Panc1 (cell line): Measurements from ENCODE around the gene ZCCHC17. TPM values are rescaled to one million over a fixed set of nuclear protein-coding genes. Genes with fewer than 3 reads are reported as not detected.

ENCODE experiments used
- ATAC-seq: fragments of 200-7000 bp; cut with Tn5 transposase; 2 replicates; pipeline ENCODE4 v1.9.1; 2020; ENCODE audit warnings: mild to moderate bottlenecking, moderate library complexity
- BruUV-seq: library from RNA; stranded (reverse); fragments of 400-500 nt; replicated peaks from 2 replicates; lab custom pipeline; 2021; lab: Mats Ljungman, UMichigan
- CTCF ChIA-PET: fragments of 300-600 bp; sonication (Branson Sonifier 250); formaldehyde crosslinking; loops from one replicate; lab custom pipeline; 2022; ENCODE audit warnings: antibody characterized with exemption; lab: Charles Lee
- POLR2A ChIA-PET: fragments of 300-600 bp; sonication (Branson Sonifier 250); formaldehyde crosslinking; loops from one replicate; lab custom pipeline; 2022; ENCODE audit warnings: antibody characterized with exemption; lab: Charles Lee
- DNase-seq: peaks from one replicate; pipeline ENCODE4 v3.0.0-alpha.2; 2010; ENCODE audit warnings: low read depth, low spot score
- H3K27ac ChIP-seq: 2 replicates; pipeline ENCODE4 v1.5.1; 2011; ENCODE audit warnings: mild to moderate bottlenecking, low read length, inconsistent platforms
- H3K27me3 ChIP-seq: fragments of 200-500 bp; sonication (Bioruptor generic); 2 replicates; pipeline ENCODE4 v1.6.0; 2014; ENCODE audit warnings: low read length, inconsistent platforms; ENCODE audit not compliant: control insufficient read depth, insufficient read depth
- H3K36me3 ChIP-seq: fragments of 200-500 bp; sonication (Bioruptor generic); 2 replicates; pipeline ENCODE4 v1.5.1; 2014; ENCODE audit warnings: inconsistent platforms, mild to moderate bottlenecking, low read length, moderate library complexity; ENCODE audit not compliant: control insufficient read depth, insufficient read depth
- H3K4me1 ChIP-seq: 2 replicates; pipeline ENCODE4 v1.5.1; 2011; ENCODE audit warnings: inconsistent platforms, mild to moderate bottlenecking, low read length, moderate library complexity; ENCODE audit not compliant: control insufficient read depth, insufficient read depth
- H3K4me3 ChIP-seq, 2 experiments: 2 replicates each; pipeline ENCODE4 v1.5.1; 2011 to 2012; ENCODE audit warnings: low read depth in 2 of 2, low read length in 2 of 2, mild to moderate bottlenecking in 2 of 2, inconsistent platforms in 1 of 2, moderate library complexity in 1 of 2
- H3K9me3 ChIP-seq: fragments of 200-500 bp; sonication (Bioruptor generic); 2 replicates; pipeline ENCODE4 v1.5.1; 2014; ENCODE audit warnings: low read depth, mild to moderate bottlenecking, inconsistent platforms, low read length, moderate library complexity; ENCODE audit not compliant: control insufficient read depth, insufficient read depth
- POLR2AphosphoS5 ChIP-seq: IDR thresholded peaks from 2 replicates; pipeline ENCODE4 v1.6.1; 2012; ENCODE audit warnings: mild to moderate bottlenecking, low read depth, low read length, moderate library complexity
- SIN3A ChIP-seq: IDR thresholded peaks from 2 replicates; pipeline ENCODE4 v1.6.1; 2012; ENCODE audit warnings: low read depth, mild to moderate bottlenecking, low read length, moderate library complexity, borderline replicate concordance; ENCODE audit not compliant: insufficient read depth
- TCF7L2 ChIP-seq: IDR thresholded peaks from 2 replicates; pipeline ENCODE4 v1.6.1; 2011; ENCODE audit warnings: mild to moderate bottlenecking, low read depth, low read length, inconsistent platforms
- in situ Hi-C: cut with HindIII; loops from 2 replicates; pipeline ENCODE4 v1.10.0; 2016; ENCODE audit warnings: low sequenced_read_pairs, low pct_unique_long_range_greater_than_20kb
- intact Hi-C: fragments of 100-400 bp; cut with micrococcal nuclease; formaldehyde crosslinking; loops from one replicate; pipeline ENCODE4 v1.10.0; 2022; ENCODE audit not compliant: unreplicated experiment
- total RNA-seq: library from RNA; stranded (reverse); gene quantifications from one replicate; pipeline ENCODE4 v1.2.1, GENCODE V29; 2021; ENCODE audit not compliant: unreplicated experiment
- TF ChIP-seq, protein P1 (sequence below), 2 experiments: IDR thresholded peaks; 2 replicates each; pipeline ENCODE4 v1.6.1; 2011 to 2012; ENCODE audit warnings: low read depth in 2 of 2, control low read depth in 1 of 2, low read length in 1 of 2, mild to moderate bottlenecking in 1 of 2, moderate library complexity in 1 of 2; ENCODE audit not compliant: insufficient read depth in 1 of 2
- TF ChIP-seq, protein P2 (sequence below): fragments of 450-650 bp; IDR thresholded peaks from 2 replicates; pipeline ENCODE4 v1.5.1; 2017; ENCODE audit warnings: mild to moderate bottlenecking

ZCCHC17 gene
- total RNA-seq, 1 experiment from 2014 or later: 30.6 TPM

DNA sequence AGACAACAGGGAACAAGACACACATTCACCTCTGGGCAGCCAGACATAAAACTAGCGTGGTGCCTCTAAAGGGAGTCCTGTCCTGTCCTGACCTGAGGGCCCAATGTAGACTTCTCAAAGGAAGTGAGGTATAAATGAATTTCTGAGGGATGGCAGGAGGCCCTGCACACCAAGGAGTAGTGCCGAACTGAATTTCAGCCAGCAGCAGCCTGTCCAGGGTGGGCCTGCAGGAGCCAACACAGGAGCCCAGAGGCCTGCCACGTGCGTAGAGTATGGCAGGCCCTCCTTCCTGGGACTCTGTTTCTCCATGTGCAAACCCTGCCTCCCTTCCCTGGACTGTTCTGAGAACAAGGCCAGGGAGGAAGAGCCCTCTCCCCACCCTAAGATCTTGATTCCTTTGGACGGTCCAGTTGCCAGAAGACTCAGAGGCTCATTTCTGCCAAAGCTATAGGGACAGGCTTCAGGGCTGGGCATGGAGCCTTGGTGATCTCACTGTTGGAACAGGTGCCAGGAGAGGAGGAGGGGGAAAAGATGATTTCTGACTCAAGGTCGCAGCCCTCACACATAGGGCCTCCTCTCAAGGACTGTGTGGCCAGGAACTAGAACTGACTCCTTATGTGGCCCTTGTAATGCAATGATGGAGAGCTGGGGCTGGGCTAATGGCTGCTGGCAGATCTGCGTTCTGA is 77.8 kb downstream of the ZCCHC17 start:
- TF ChIP-seq, protein P1, sequence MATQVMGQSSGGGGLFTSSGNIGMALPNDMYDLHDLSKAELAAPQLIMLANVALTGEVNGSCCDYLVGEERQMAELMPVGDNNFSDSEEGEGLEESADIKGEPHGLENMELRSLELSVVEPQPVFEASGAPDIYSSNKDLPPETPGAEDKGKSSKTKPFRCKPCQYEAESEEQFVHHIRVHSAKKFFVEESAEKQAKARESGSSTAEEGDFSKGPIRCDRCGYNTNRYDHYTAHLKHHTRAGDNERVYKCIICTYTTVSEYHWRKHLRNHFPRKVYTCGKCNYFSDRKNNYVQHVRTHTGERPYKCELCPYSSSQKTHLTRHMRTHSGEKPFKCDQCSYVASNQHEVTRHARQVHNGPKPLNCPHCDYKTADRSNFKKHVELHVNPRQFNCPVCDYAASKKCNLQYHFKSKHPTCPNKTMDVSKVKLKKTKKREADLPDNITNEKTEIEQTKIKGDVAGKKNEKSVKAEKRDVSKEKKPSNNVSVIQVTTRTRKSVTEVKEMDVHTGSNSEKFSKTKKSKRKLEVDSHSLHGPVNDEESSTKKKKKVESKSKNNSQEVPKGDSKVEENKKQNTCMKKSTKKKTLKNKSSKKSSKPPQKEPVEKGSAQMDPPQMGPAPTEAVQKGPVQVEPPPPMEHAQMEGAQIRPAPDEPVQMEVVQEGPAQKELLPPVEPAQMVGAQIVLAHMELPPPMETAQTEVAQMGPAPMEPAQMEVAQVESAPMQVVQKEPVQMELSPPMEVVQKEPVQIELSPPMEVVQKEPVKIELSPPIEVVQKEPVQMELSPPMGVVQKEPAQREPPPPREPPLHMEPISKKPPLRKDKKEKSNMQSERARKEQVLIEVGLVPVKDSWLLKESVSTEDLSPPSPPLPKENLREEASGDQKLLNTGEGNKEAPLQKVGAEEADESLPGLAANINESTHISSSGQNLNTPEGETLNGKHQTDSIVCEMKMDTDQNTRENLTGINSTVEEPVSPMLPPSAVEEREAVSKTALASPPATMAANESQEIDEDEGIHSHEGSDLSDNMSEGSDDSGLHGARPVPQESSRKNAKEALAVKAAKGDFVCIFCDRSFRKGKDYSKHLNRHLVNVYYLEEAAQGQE (IDR thresholded peaks at IDR 0.05; ENCODE audit: insufficient read depth in 1 of 2, low read depth in 2 of 2, low read length in 1 of 2): no peak
- TF ChIP-seq, protein P2, sequence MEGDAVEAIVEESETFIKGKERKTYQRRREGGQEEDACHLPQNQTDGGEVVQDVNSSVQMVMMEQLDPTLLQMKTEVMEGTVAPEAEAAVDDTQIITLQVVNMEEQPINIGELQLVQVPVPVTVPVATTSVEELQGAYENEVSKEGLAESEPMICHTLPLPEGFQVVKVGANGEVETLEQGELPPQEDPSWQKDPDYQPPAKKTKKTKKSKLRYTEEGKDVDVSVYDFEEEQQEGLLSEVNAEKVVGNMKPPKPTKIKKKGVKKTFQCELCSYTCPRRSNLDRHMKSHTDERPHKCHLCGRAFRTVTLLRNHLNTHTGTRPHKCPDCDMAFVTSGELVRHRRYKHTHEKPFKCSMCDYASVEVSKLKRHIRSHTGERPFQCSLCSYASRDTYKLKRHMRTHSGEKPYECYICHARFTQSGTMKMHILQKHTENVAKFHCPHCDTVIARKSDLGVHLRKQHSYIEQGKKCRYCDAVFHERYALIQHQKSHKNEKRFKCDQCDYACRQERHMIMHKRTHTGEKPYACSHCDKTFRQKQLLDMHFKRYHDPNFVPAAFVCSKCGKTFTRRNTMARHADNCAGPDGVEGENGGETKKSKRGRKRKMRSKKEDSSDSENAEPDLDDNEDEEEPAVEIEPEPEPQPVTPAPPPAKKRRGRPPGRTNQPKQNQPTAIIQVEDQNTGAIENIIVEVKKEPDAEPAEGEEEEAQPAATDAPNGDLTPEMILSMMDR: no peak
- TF ChIP-seq SIN3A (no peak), POLR2AphosphoS5 (no peak)
- intact Hi-C loops: no loop called here
- ATAC-seq (no peak), DNase-seq (no peak)
- Histone ChIP-seq H3K36me3 (no peaks in the 10 kb centered on the region), H3K9me3 (no peaks in the 10 kb centered on the region), H3K4me1 (no peaks in the 10 kb centered on the region), H3K4me3 (no peak overlapping the region), H3K27me3 (no peaks in the 10 kb centered on the region), H3K27ac (no peak overlapping the region)
- no TSS peak for BruUV-seq
- CTCF ChIA-PET: no interaction called here
- POLR2A ChIA-PET: interaction anchor here (0.6 kb wide), 1 partner anchor 106 kb away, joined by 4 read pairs; no protein-coding TSS in a partner anchor
- in situ Hi-C loops: no loop called here

DNA sequence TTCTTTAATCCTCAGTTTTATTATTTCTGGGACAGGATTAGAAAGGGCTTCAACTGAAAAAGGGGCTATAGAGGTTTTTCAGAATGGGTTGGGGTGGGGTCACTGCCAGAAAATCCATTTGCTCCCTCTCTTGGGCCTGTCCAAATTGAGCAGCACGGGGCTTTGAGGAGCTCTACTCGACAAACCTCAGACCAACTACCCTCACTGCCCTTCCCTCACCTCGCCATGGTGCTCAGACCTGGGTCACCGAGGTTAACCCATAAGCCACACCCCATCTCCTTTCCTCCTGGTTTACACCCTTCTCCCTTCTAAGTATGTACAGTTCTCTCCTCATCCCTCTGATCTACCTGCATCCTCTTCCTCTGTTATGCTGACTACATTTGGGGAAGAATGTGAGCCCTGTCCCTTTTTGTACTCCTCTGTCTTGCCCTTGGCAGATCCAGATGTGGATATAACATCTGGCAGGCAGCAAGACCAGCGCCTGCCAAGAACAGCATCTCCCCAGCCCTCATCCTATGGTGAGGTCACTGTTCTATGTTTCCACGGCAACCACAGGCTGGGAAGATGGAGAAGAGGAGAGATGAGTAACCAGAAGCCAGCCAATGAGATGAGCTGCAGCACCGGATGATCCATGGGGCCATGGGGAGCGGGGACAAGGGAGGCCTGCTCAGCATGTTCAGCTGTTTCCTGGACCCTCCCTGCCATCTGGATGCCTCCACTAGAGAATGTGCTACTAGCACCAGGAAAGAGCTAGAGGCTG is 79.7 kb downstream of the ZCCHC17 start:
- Histone ChIP-seq H3K9me3 (no peaks in the 10 kb centered on the region), H3K27ac (no peak overlapping the region), H3K4me1 (no peaks in the 10 kb centered on the region), H3K27me3 (no peaks in the 10 kb centered on the region), H3K36me3 (no peaks in the 10 kb centered on the region), H3K4me3 (no peak overlapping the region)
- CTCF ChIA-PET: no interaction called here
- POLR2A ChIA-PET: interaction anchor here (0.5 kb wide), 1 partner anchor 91 kb away, joined by 3 read pairs; no protein-coding TSS in a partner anchor
- in situ Hi-C loops (no loop called here), intact Hi-C loops (no loop called here)
- DNase-seq (no peak), ATAC-seq (no peak)
- TF ChIP-seq, protein P2: no peak
- no peak for TF ChIP-seq TCF7L2
- TF ChIP-seq, protein P1 (IDR thresholded peaks at IDR 0.05; ENCODE audit: insufficient read depth in 1 of 2, low read depth in 2 of 2, low read length in 1 of 2): no peak
- no peak for TF ChIP-seq POLR2AphosphoS5
- no peak for TF ChIP-seq SIN3A
- no TSS peak for BruUV-seq
